Activated CD8-positive, alpha-beta memory T cell treated with anti-CD3 and anti-CD28 coated beads for 1 hour (primary cell): ENCODE data around the gene PLEKHG1.

Experiments
- DNase-seq, 2 donors: peaks; one replicate each; pipeline ENCODE4 v3.0.0-alpha.2; 2020; ENCODE audit warnings: low read depth in 1 of 2; ENCODE audit errors: extremely low read depth in 1 of 2

The PLEKHG1 gene

DNA sequence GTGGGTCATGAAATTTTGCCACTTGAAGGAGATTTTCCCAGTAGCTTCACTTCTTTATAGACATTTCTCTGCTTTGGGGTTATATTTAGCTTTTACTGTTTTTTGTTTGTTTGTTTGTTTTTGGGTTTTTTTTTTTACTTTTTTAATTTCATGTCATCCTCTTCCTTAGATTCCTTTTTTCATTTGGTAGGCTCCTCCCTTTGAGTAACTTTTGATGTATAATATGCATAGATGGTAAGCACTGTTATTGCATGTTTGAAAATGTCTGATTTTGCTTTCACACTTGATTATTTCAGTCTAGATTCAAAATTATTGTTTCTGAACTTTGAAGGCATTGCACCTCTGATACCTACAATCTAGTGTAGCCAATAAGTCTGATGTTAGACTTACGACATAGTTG is 37.6 kb downstream of the PLEKHG1 start:
- no peak for DNase-seq

DNA sequence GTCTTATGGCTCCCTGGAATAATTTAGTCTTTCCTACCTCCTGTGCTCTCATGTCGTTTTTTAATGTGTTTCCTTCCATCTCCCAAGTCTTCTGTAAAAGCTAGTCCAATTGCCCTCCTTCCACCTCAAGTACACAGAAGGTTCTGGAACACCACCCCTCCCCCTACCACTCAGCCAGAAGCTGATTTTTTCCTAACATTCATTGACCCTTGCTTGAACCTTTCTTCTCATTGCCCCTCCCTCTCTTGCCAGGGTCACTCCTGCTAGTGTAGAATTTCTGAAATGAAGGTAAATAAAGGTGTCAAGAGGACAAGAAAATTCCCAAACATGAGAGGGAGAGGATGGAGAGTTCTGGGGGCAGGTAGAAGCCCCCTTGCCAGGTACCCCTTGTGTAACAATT is 38.6 kb downstream of the PLEKHG1 start:
- DNase-seq, result no peak

DNA sequence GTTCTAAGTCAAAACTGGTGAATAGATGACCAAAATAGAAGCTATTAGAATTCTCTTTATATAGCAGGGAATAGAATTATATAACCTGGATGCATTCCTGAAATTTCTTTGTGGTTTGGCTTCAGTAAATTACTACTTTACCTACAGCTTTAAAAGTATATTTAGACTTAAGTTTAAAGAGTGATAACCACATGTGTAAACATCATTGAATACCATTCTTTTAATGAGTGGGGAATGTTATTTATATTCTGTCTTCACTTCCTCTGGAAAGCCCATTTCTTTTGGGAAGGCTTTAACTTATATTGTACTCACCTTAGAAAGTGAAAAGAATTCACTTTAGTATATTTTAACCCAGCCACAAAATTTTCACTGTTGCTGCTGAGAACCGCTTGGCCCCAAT is 39.1 kb downstream of the PLEKHG1 start:
- no peak for DNase-seq

GRCh38 chr6:150639823-150640331 is 40.2 kb downstream of the PLEKHG1 start:
- DNase-seq, result no peak

GRCh38 chr6:150640556-150641209 is 41.0 kb downstream of the PLEKHG1 start:
- no peak for DNase-seq

DNA sequence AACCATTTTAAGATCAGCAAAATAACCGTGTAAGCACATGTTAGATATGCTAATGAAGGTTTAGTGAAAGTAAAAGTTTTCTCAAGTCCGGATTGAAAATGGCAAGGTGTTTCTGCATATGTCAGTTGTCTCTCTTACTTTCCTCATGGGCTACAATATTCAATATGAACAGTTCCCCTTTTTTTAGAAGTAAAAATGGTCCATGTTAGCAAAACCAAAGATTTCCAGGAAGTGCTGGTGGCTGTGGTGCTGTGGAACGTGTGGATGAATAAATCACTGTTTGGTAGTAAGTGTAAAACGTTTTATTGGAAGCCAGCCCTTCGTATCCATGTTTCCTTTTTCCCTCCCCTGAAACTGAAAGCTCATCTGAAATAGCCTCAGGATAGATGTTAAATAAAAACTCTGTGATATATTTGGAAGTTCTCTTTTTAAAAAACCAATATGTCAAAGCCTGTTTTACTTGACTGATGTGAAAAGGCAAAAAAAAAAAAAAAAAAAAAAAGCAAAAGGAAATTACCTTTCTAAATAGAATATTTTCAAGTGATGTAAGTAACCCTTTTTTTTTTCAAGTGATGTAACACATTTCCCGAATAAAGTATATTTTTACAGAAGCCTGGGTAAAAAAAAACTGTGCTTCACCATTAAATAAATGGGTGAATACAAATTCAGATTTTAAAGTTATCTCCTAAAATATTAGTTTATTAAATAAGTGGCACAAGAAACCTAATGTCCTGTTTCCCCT is 41.9 kb downstream of the PLEKHG1 start:
- DNase-seq, result no peak

DNA sequence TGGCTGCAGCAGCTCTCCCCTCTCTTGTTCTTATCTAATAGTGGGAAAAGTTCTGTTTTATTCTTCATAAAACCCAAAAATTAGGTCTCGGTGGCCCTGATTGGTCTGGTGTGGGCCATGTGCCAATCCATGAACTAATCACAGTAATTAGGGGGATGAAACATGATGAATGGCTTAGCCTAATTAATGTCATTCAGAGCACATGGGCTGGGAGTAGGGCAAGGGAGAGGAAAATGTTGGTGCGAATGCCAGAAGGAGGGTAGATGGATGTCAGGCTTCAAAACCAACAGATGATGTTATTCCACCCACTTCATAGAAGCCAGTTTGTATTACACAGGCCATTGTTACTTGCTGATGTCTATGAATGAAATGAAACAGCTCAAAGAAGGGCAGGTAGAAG is 46.5 kb downstream of the PLEKHG1 start:
- no peak for DNase-seq

DNA sequence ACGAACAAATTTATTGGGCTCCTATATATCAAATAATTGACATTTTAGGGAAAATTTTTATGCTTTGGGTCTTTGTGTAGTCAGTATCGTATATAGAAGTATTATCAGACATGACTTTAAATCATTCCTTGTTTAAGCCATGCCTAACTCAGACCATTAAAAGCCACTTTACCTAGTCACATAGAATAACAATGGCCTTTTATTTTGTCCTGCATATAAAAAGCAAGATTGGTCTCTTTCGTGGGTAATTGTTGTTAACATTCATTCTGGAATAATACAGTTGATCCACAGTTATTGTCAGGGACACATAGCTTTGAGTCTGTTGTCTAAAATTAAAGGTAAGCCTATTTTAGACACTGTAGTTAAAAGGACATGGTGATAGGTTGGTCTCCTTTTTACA is 47.4 kb downstream of the PLEKHG1 start:
- DNase-seq, result no peak
